Stromal cell of bone marrow (primary cell): ENCODE measurements around the gene LRRC66.

Source experiments
- DNase-seq: peaks from one replicate; pipeline ENCODE4 v3.0.0-alpha.2; 2012; ENCODE audit warnings: low read depth

The LRRC66 gene, protein sequence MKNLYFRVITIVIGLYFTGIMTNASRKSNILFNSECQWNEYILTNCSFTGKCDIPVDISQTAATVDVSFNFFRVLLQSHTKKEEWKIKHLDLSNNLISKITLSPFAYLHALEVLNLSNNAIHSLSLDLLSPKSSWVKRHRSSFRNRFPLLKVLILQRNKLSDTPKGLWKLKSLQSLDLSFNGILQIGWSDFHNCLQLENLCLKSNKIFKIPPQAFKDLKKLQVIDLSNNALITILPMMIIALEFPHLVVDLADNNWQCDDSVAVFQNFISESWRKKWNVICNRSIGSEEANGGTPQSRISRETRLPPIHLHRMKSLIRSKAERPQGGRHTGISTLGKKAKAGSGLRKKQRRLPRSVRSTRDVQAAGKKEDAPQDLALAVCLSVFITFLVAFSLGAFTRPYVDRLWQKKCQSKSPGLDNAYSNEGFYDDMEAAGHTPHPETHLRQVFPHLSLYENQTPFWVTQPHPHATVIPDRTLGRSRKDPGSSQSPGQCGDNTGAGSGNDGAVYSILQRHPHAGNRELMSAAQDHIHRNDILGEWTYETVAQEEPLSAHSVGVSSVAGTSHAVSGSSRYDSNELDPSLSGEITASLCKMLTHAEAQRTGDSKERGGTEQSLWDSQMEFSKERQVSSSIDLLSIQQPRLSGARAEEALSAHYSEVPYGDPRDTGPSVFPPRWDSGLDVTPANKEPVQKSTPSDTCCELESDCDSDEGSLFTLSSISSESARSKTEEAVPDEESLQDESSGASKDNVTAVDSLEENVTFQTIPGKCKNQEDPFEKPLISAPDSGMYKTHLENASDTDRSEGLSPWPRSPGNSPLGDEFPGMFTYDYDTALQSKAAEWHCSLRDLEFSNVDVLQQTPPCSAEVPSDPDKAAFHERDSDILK

GRCh38 chr4:52019936-52020657 is at the start of gene LRRC66:
Gene LRRC66, minus strand, starts transcription at chr4:52020363. Its CDS starts 2,750 bp downstream, at chr4:52017613.
- DNase-seq: no peak

GRCh38 chr4:52069571-52069970 is 49.4 kb upstream of the LRRC66 start:
- no peak for DNase-seq

GRCh38 chr4:52059372-52059771 is 39.2 kb upstream of the LRRC66 start:
- no peak for DNase-seq

DNA sequence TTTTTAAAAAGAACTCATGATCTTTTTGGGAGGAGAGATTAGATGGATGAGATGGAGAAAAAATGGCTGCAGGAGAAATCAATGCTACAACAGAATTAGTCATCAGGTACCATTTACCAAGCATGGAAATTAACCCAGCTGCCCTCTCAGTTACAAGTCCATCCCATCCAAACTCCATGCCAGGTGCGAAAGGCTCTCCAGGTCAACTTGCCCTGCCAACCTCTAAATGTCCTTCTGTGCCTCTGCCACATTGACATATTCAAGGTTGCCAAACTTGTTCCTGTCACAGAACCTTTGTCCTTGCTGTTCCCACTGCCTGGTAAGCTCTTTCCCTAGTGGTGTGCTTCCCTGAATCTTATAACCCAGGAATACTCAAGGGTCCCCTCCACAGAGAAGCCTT is 38.1 kb upstream of the LRRC66 start:
- DNase-seq: no peak

- DNase-seq: no peak
Measured at GRCh38 chr4:52057196-52057595, 37.0 kb upstream of the LRRC66 start.

GRCh38 chr4:52054254-52054653 is 34.1 kb upstream of the LRRC66 start:
- DNase-seq: no peak

DNA sequence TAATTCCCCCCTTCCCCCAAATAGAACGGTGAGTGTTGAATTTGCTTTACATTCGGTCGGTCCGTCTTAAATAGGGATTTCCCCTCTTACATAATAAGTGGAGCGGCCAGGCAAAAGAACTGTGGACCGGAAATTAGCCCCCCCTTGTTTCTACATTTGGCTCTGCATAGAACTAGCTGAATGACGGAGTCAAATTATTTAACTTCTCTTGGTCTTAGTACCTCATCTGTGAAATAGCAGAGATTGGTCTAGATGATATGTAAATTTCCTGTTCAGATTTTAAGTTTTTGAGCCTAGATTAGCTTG is 32.3 kb upstream of the LRRC66 start:
- DNase-seq: no peak

DNA sequence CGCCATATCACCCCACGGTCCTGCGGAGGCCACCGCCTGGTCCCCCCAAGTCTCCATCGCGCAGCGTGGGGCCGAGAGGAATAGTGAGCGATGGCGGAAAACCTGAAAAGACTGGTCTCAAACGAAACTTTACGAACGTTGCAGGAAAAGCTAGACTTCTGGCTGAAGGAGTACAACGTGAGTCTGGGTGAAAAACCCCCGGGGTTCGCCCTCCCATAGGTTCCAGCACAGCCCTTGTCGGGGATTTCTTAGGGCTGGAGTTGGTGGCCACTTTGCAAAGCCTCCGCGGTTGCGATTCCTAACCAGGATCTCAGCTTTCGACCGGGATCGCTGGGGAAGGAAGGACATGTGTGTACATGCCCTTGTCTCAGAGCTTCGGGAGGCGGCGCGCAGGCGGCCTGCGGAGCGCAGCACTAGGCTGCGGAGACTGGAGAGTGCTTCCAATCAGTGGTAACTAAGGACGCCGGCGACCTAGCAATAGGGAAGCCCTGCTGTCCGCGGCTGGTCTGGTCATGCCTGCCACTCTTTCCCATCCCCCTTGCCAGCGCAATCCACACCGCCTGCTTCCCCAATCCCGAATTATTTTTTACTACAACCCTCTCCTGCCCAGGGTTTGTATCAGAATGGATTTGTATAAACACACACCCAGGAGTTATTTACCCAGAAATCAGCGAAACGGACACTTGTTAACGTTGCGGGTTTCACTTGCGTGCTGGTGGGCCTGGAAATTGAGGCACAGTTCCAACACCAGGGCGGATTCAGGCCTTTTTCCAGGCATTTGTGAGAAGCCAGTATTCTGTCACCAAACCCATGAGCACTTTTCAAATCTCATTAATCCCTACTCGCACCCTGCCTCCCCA is 31.7 kb upstream of the LRRC66 start:
- peak; percentile 81 for DNase-seq

DNA sequence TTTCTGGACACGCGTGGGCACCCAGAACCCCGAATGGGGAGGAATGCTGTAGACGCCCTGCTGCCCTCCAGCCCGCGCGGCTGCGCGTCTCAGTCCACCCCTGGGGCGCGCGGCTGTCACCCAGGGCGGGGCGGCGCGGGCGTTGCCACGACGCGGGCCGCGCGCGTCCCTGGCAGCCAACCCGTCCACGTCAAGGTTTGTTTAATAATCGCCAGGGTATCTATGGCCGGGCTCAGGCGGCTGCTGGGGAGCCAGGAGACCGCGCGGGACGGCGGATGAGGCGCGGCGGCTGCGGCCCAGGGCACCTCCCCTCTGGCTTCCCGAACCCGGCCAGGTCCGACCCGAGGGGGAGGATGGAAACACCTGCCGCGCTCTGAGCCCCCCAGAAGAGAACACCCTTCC is 31.1 kb upstream of the LRRC66 start, which contains the start of gene SPATA18:
TSS of gene SPATA18 (plus strand) at position 92 of the 402 bp plus-strand sequence. CDS start 401 bp downstream, outside the sequence.
- DNase-seq: no peak

DNA sequence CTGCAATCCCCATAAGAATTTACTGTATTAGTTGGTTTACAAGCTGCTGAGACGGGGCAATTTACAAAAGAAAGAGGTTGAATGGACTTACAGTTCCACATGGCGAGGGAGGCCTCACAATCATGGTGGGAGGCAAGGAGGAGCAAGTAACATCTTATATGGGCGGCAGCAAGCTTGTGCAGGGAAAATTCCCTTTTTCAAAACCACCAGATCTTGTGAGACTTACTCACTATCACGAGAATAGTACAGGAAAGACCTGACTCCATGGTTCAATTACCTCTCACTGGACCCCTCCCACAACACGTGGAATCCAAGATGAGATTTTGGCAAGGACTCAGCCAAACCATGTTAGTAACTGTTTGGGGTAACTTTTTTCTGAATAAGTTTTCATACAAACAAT is 29.1 kb upstream of the LRRC66 start:
- no peak for DNase-seq

DNA sequence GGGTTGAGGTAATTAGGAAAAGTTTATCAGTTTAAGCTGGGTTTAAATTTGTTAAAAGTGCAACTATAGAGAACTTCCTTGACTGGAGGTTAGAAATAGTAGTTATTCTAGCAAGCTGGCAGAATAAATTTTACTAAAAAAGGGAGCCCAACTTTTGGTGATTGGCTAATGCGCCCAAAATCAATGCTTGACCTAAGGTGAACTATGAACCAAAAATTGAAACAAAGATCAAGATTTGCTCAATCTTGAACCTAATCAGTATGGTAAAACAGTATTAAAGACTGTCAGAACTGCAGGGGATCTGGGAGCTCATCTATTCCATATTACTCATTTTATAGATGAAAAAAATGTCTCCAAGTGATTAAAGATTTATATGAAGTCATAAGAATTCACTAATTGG is 24.9 kb upstream of the LRRC66 start:
- DNase-seq: no peak

- DNase-seq: no peak
Measured at GRCh38 chr4:52038103-52038912, 18.1 kb upstream of the LRRC66 start, which contains the start of gene SGCB. Gene SGCB, minus strand, starts transcription at chr4:52038299. Its CDS starts 40 bp downstream, at chr4:52038259.

- no peak for DNase-seq
Measured at GRCh38 chr4:52037689-52038102, 17.5 kb upstream of the LRRC66 start.

DNA sequence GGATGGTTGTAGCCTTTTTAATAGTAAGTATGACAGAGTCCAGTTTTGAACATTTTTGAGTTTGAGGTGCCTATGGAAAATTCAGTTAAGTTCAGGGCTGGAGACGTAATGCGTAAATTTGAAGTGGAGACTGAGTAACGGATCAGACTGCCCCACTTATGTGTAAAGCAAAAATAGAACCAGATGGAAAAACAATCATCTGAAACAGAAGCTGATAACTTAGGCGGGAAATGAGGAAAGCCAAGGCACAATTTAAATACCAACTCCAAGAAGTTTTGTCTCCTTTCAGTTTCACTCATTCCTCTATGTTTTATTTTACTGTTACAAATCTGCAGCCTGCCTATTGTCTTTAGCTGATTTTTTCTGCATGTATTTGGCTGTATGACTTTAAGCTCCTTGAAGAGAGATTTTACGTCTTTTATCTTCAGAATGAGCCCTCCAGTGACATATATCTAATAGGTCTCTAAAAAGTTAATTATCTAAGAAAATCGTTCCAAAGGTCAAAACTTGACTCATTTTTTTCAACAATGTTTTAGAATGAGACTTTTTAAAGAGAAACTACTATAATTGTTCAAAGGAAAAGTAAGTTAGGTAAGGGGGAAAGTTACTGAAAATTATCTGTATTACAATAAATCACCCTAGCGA is 16.8 kb upstream of the LRRC66 start:
- DNase-seq: no peak

DNA sequence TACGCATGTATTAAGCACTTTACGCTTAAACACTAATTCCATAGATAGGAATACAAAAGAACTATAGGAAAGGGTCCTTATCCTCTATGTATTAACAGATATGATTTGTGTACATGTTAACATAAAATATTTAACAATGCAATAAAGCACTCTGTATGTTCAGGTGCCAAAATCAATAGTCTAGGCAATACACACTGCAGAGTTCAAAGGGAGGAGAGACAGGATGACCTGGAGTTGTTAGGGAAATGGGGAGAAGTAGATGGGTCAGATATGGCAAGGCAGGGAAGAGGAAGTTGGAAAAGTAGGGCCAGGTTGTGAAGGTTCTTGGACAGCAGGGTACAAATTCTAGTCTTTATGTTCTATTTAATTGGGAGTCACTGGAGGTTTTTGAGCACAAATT is 15.0 kb upstream of the LRRC66 start:
- DNase-seq: no peak

GRCh38 chr4:52032005-52032404 is 11.8 kb upstream of the LRRC66 start:
- no peak for DNase-seq

GRCh38 chr4:52028970-52029369 is 8.8 kb upstream of the LRRC66 start:
- no peak for DNase-seq

- DNase-seq: no peak
Measured at GRCh38 chr4:52017814-52018213, 2.3 kb downstream of the LRRC66 start.

DNA sequence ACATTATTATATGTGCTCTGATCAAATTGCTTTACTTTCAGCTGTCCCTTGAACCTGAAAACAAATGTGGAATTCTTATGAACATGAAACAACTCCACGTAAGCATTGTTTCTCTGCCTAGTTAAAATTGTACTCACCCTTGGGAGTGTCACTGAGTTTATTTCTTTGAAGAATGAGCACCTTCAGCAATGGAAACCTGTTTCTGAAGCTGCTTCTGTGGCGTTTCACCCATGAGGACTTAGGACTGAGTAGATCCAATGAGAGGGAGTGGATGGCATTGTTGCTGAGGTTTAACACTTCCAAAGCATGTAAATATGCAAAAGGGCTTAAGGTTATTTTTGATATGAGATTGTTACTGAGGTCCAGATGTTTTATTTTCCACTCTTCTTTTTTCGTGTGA is 3.2 kb downstream of the LRRC66 start:
- DNase-seq: no peak

- no peak for DNase-seq
Measured at GRCh38 chr4:52015366-52015765, 4.8 kb downstream of the LRRC66 start.
